HepG2 (cell line): ENCODE results near the gene GAGE12J. TPM values are rescaled to one million over a fixed set of nuclear protein-coding genes. Genes with fewer than 3 reads are reported as not detected.

Experiments used
- ATAC-seq: fragments of 200-7000 bp; cut with Tn5 transposase; 3 replicates; pipeline ENCODE4 v1.9.1; 2020; ENCODE audit warnings: mild to moderate bottlenecking, moderate library complexity
- BruUV-seq: library from RNA; stranded (reverse); fragments of 400-500 nt; replicated peaks from 2 replicates; lab custom pipeline; 2021; lab: Mats Ljungman, UMichigan
- CTCF ChIA-PET: fragments of 300-600 bp; formaldehyde crosslinking; extraction: SDS; loops from one replicate; lab custom pipeline; 2021; ENCODE audit warnings: low total read pairs, inconsistent platforms, low intra/inter-chr PET ratio; lab: Yijun Ruan, JAX
- POLR2A ChIA-PET: fragments of 350-600 bp; sonication (Branson Sonifier 250); formaldehyde crosslinking; loops from one replicate; lab custom pipeline; 2020; ENCODE audit warnings: antibody characterized with exemption, inconsistent platforms; lab: Yijun Ruan, JAX
- DNase-seq: peaks from one replicate; pipeline ENCODE4 v3.0.0-alpha.2; 2015; ENCODE audit warnings: low spot score
- FAIRE-seq: peaks from 3 replicates; lab custom pipeline; 2011; peaks lifted over from hg19 to GRCh38; lab: Jason Lieb, UNC
- H2AFZ ChIP-seq: one replicate; pipeline ENCODE4 v1.6.1; 2011; ENCODE audit warnings: low read length, inconsistent platforms
- H3K27ac ChIP-seq: fragments of 300-600 bp; 3 replicates; pipeline ENCODE4 v1.8.0; 2011; ENCODE audit warnings: mixed run types, mild to moderate bottlenecking, mixed read lengths, low read length, inconsistent platforms; ENCODE audit not compliant: insufficient read depth; ENCODE audit errors: extremely low read length
- H3K27me3 ChIP-seq, 2 experiments: fragments of 200-600 bp in 1 of 2; 2 replicates in 1 of 2; 3 replicates in 1 of 2; pipeline versions ENCODE4 v1.6.0 to v1.8.0; 2011; ENCODE audit warnings: low read length in 2 of 2, mild to moderate bottlenecking in 2 of 2, moderate library complexity in 2 of 2, inconsistent platforms in 1 of 2; ENCODE audit not compliant: insufficient read depth in 2 of 2, control insufficient read depth in 1 of 2
- H3K36me3 ChIP-seq, 2 experiments: fragments of 200-600 bp in 1 of 2; replicated peaks in 1 of 2; 2 replicates in 1 of 2; 3 replicates in 1 of 2; pipeline versions ENCODE4 v1.5.1 to v1.8.0; 2011; ENCODE audit warnings: low read length in 2 of 2, inconsistent platforms in 1 of 2; ENCODE audit not compliant: insufficient read depth in 2 of 2, control insufficient read depth in 1 of 2
- H3K4me1 ChIP-seq: 2 replicates; pipeline ENCODE4 v1.5.1; 2012; ENCODE audit warnings: low read length, inconsistent platforms; ENCODE audit not compliant: insufficient read depth
- H3K4me2 ChIP-seq: 2 replicates; pipeline ENCODE4 v1.6.0; 2011; ENCODE audit warnings: low read depth, low read length, inconsistent platforms
- H3K4me3 ChIP-seq, 3 experiments: fragments of 200-600 bp in 1 of 3; sonication (generic), shearing (Covaris generic) in 1 of 3; replicated peaks in 1 of 3; 2 replicates each; pipeline ENCODE4 v1.5.1; 2011 to 2016; ENCODE audit warnings: low read length in 3 of 3, inconsistent platforms in 2 of 3, low read depth in 2 of 3, mild to moderate bottlenecking in 2 of 3, control low read depth in 1 of 3, mixed read lengths in 1 of 3; ENCODE audit not compliant: insufficient read depth in 1 of 3
- H3K79me2 ChIP-seq: one replicate; pipeline ENCODE4 v1.6.1; 2011; ENCODE audit warnings: low read length, inconsistent platforms; ENCODE audit not compliant: insufficient read depth
- H3K9ac ChIP-seq: 2 replicates; pipeline ENCODE4 v1.6.0; 2011; ENCODE audit warnings: mild to moderate bottlenecking, low read depth, low read length, inconsistent platforms; ENCODE audit not compliant: insufficient read depth
- H3K9me3 ChIP-seq: 2 replicates; pipeline ENCODE4 v1.5.1; 2012; ENCODE audit warnings: mild to moderate bottlenecking, low read length
- H4K20me1 ChIP-seq: 2 replicates; pipeline ENCODE4 v1.6.0; 2011; ENCODE audit warnings: inconsistent platforms, mild to moderate bottlenecking, low read length, moderate library complexity; ENCODE audit not compliant: insufficient read depth
- ETV6 ChIP-seq: sonication (generic); formaldehyde crosslinking; conservative IDR thresholded peaks from 2 replicates; pipeline ENCODE4 v1.4.0; 2020; ENCODE audit warnings: missing genetic modification reagents
- FOXK2 ChIP-seq: fragments of 450-650 bp; IDR thresholded peaks from 2 replicates; pipeline ENCODE4 v1.6.1; 2016
- FOXM1 ChIP-seq: sonication (generic); formaldehyde crosslinking; IDR thresholded peaks from 2 replicates; pipeline ENCODE4 v1.5.0; 2020; ENCODE audit warnings: missing genetic modification reagents
- KLF12 ChIP-seq: sonication (generic); formaldehyde crosslinking; IDR thresholded peaks from 2 replicates; pipeline ENCODE4 v1.4.0; 2020; ENCODE audit warnings: missing genetic modification reagents, borderline replicate concordance
- KLF13 ChIP-seq: sonication (generic); formaldehyde crosslinking; IDR thresholded peaks from 2 replicates; pipeline ENCODE4 v1.4.0; 2020; ENCODE audit warnings: mild to moderate bottlenecking, missing genetic modification reagents
- KLF15 ChIP-seq: sonication (generic); formaldehyde crosslinking; IDR thresholded peaks from 2 replicates; pipeline ENCODE4 v1.8.1; 2023; ENCODE audit warnings: borderline replicate concordance, mild to moderate bottlenecking, inconsistent platforms, missing genetic modification reagents, mixed read lengths
- MAFK ChIP-seq, 2 experiments: IDR thresholded peaks in 1 of 2; conservative IDR thresholded peaks in 1 of 2; 2 replicates each; pipeline ENCODE4 v1.6.1; 2011; ENCODE audit warnings: improper control_type of control experiment in 2 of 2, low read length in 2 of 2
- NCOA1 ChIP-seq: sonication (generic); formaldehyde crosslinking; IDR thresholded peaks from 2 replicates; pipeline ENCODE4 v1.9.0; 2021; ENCODE audit warnings: missing genetic modification reagents
- NFE2 ChIP-seq: sonication (generic); formaldehyde crosslinking; IDR thresholded peaks from 2 replicates; pipeline ENCODE4 v1.4.0; 2020; ENCODE audit warnings: missing genetic modification reagents
- RFX1 ChIP-seq: fragments of 450-650 bp; IDR thresholded peaks from 2 replicates; pipeline ENCODE4 v1.6.1; 2017
- SETDB1 ChIP-seq: sonication (generic); formaldehyde crosslinking; IDR thresholded peaks from 2 replicates; pipeline ENCODE4 v1.5.1; 2020; ENCODE audit warnings: missing genetic modification reagents, mild to moderate bottlenecking, borderline replicate concordance
- SP140L ChIP-seq: sonication (generic); formaldehyde crosslinking; IDR thresholded peaks from 2 replicates; pipeline ENCODE4 v1.4.0; 2020; ENCODE audit warnings: missing genetic modification reagents, borderline replicate concordance
- TCF12 ChIP-seq, 2 experiments: fragments of 450-650 bp in 1 of 2; sonication (generic) in 1 of 2; formaldehyde crosslinking in 1 of 2; IDR thresholded peaks; 2 replicates each; pipeline versions ENCODE4 v1.6.1 to v1.8.0; 2017 to 2022; ENCODE audit warnings: antibody characterized with exemption in 1 of 2, mild to moderate bottlenecking in 1 of 2, missing genetic modification reagents in 1 of 2, moderate library complexity in 1 of 2
- ZC3H4 ChIP-seq: sonication (generic); formaldehyde crosslinking; IDR thresholded peaks from 2 replicates; pipeline ENCODE4 v1.4.0; 2020; ENCODE audit warnings: missing genetic modification reagents, borderline replicate concordance
- ZNF367 ChIP-seq: sonication (generic); formaldehyde crosslinking; IDR thresholded peaks from 2 replicates; pipeline ENCODE4 v1.4.0; 2020; ENCODE audit warnings: missing genetic modification reagents, borderline replicate concordance
- ZNF530 ChIP-seq: sonication (generic); formaldehyde crosslinking; IDR thresholded peaks from 2 replicates; pipeline ENCODE4 v1.5.0; 2020; ENCODE audit warnings: low read depth, mild to moderate bottlenecking, missing genetic modification reagents
- ZNF572 ChIP-seq: sonication (generic); formaldehyde crosslinking; IDR thresholded peaks from 2 replicates; pipeline ENCODE4 v1.5.1; 2020; ENCODE audit warnings: mild to moderate bottlenecking, missing genetic modification reagents
- ZNF746 ChIP-seq: sonication (generic); formaldehyde crosslinking; IDR thresholded peaks from 2 replicates; pipeline ENCODE4 v1.8.0; 2022; ENCODE audit warnings: mild to moderate bottlenecking, missing genetic modification reagents
- ZSCAN12 ChIP-seq: sonication (generic); formaldehyde crosslinking; IDR thresholded peaks from 2 replicates; pipeline ENCODE4 v1.9.0; 2021; ENCODE audit warnings: mild to moderate bottlenecking, missing genetic modification reagents
- WGBS: methylation state at CpG from one replicate; pipeline ENCODE4 v1.1.6; 2017; ENCODE audit warnings: low lambda C conversion rate; 5-methylcytosine and 5-hydroxymethylcytosine counted together
- in situ Hi-C: cut with HindIII; loops from 2 replicates; pipeline ENCODE4 v1.10.0; 2017; ENCODE audit warnings: low pct_unique_long_range_greater_than_20kb; ENCODE audit not compliant: extremely low pct_ligation_motif_present
- intact Hi-C: fragments of 100-400 bp; cut with micrococcal nuclease; formaldehyde crosslinking; loops from one replicate; pipeline ENCODE4 v1.10.0; 2022; ENCODE audit not compliant: unreplicated experiment
- polyA plus RNA-seq, 8 experiments: library from polyadenylated mRNA; depleted of rRNA in 3 of 8; stranded (reverse) in 7 of 8; unstranded in 1 of 8; fragments of >200 nt; fragmentation: Illumina TruSeq in 4 of 8; extraction: Trizol in 4 of 8; gene quantifications; 2 replicates each; pipeline versions ENCODE4 v1.2.1 to v1.2.3, GENCODE V29; 2011 to 2016; ENCODE audit warnings: low read depth in 4 of 8, missing spikeins in 1 of 8, mixed read lengths in 1 of 8; ENCODE audit not compliant: insufficient read depth in 1 of 8
- total RNA-seq, 5 experiments: library from RNA; depleted of rRNA; stranded (reverse); fragments of >200 nt; fragmentation: Illumina TruSeq; extraction: Trizol; gene quantifications; 2 replicates each; pipeline ENCODE4 v1.2.3, GENCODE V29; 2016; ENCODE audit warnings: low read depth in 1 of 5

The GAGE12J gene
- total and polyA plus RNA-seq, 2 of the 13 experiments (the other 11 are each of a cell fraction or from before 2014, with no cell fraction given) = not detected

- no peak for FAIRE-seq
- Histone ChIP-seq H4K20me1 (no peaks in the 10 kb centered on the region), H2AFZ (no peak overlapping the region), H3K79me2 (no peaks in the 10 kb centered on the region), H3K9me3 (no peaks in the 10 kb centered on the region), H3K4me2 (no peak overlapping the region), H3K36me3 (no peaks in the 10 kb centered on the region), H3K27ac (no peak overlapping the region)
- in situ Hi-C loops = no loop called here
- no peak for DNase-seq
- TF ChIP-seq MAFK (conservative IDR thresholded peaks at IDR 0.05 in 1 of 2, IDR thresholded peaks at IDR 0.05 in 1 of 2; ENCODE audit: low read length in 2 of 2) (peak in 1 of 2 experiments; percentile 25; a peak in 1 of 4 replicates), RFX1 (no peak)
- TF ChIP-seq, all 625 proteins: peak for 1
- H3K4me1 ChIP-seq = no peaks in the 10 kb centered on the region
- no TSS peak for BruUV-seq
- no peaks in the 10 kb centered on the region for H3K27me3 ChIP-seq
- no peak overlapping the region for H3K9ac ChIP-seq
- no CpG with 5 or more reads among the region's 1 CpG for WGBS
- intact Hi-C loops = no loop called here
- ATAC-seq = no peak
- POLR2A ChIA-PET = no interaction called here
- CTCF ChIA-PET = no interaction called here
- no peak overlapping the region for H3K4me3 ChIP-seq
These were observed 21.1 kb upstream of the GAGE12J start for GRCh38 chrX:49300703-49301102.

- no peaks in the 10 kb centered on the region for H3K27me3 ChIP-seq
- H3K4me2 ChIP-seq = no peak within 1 kb of the TSS
- CTCF ChIA-PET = no interaction called here
- H3K4me3 ChIP-seq = no peak within 1 kb of the TSS
- in situ Hi-C loops = no loop called here
- no peaks in the 10 kb centered on the region for H3K36me3 ChIP-seq
- no peak for TF ChIP-seq ZNF746 (CRISPR knock-in tag)
- TF ChIP-seq TCF12 (IDR thresholded peaks at IDR 0.05) = no peak
- no peak for TF ChIP-seq TCF12 (CRISPR knock-in tag; IDR thresholded peaks at IDR 0.05)
- no peak for TF ChIP-seq FOXK2
- no peak for TF ChIP-seq ZNF572 (CRISPR knock-in tag)
- TF ChIP-seq ETV6 = no peak
- no peak for TF ChIP-seq ZNF367
- no peak for TF ChIP-seq ZNF530 (CRISPR knock-in tag)
- no peak for TF ChIP-seq SETDB1 (CRISPR knock-in tag)
- no peak for TF ChIP-seq KLF12 (CRISPR knock-in tag)
- no peak for TF ChIP-seq KLF13
- no peak for TF ChIP-seq ZSCAN12 (CRISPR knock-in tag)
- TF ChIP-seq ZC3H4 (CRISPR knock-in tag) = no peak
- no peak for TF ChIP-seq SP140L (CRISPR knock-in tag)
- TF ChIP-seq KLF15 = no peak
- no peak for TF ChIP-seq NFE2 (CRISPR knock-in tag)
- no peak for TF ChIP-seq NCOA1 (CRISPR knock-in tag)
- no peak for TF ChIP-seq FOXM1
- no TSS peak for BruUV-seq
- H3K9me3 ChIP-seq = no peaks in the 10 kb centered on the region
- intact Hi-C loops = no loop called here
- no peaks in the 10 kb centered on the region for H4K20me1 ChIP-seq
- POLR2A ChIA-PET = no interaction called here
- H2AFZ ChIP-seq = no peak within 1 kb of the TSS
- FAIRE-seq = no peak
- WGBS = 24% methylated on average over 6 of the region's 15 CpGs
- H3K27ac ChIP-seq = no peak within 1 kb of the TSS
- H3K9ac ChIP-seq = no peak within 1 kb of the TSS
- H3K4me1 ChIP-seq = no peaks in the 10 kb centered on the region
- no peak for ATAC-seq
- no peaks in the 10 kb centered on the region for H3K79me2 ChIP-seq
- DNase-seq = no peak
These were observed 18.5 kb upstream of the GAGE12J start, which contains the start of gene GAGE10 for GRCh38 chrX:49303346-49303745. Gene GAGE10 (plus strand): TSS chrX:49303646. CDS start chrX:49304860, 1,214 bp downstream.
